ENCODE data around the gene ADCY5. TPM values are rescaled to one million over a fixed set of nuclear protein-coding genes. Genes with fewer than 3 reads are reported as not detected.
A peak's percentile ranks its signal among the peaks of the same experiment; 100 is the strongest.

ADCY5 gene
- polyA plus RNA-seq, 6 donors from 2014 or later, result 0.04 to 0.09 TPM; not detected in 4

- Mint-ChIP-seq H3K27ac (no peak overlapping the region), H3K4me1 (peaks cover 0 to 8% (median 2%) of the 10 kb centered on the region in 3 donors), H3K36me3 (no peaks in the 10 kb centered on the region), H3K4me3 (no peak overlapping the region), H3K9me3 (no peaks in the 10 kb centered on the region), H3K27me3 (peaks cover 8 to 51% (median 49%) of the 10 kb centered on the region in 3 donors)
- no peak for DNase-seq
- ATAC-seq (ENCODE audit: low read depth in 2 of 2), result no peak
Observed at GRCh38 chr3:123390865-123391600, 57.9 kb downstream of the ADCY5 start.

DNA sequence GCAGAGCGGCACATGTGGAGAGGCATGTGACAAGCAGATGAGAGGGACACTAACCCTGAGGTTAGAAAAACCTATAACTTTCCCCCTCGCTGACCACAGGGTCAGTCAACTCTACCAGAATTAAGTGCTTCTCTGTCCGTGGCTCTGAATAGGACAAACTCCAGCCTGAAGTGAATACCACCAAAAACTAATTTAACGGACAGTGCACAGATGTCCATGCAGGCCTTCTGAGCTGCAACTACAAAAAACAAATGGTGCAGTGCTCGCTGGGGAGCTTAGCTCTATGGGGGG is 59.3 kb downstream of the ADCY5 start:
- Mint-ChIP-seq H3K4me3 (no peak overlapping the region), H3K36me3 (no peaks in the 10 kb centered on the region), H3K9me3 (no peaks in the 10 kb centered on the region), H3K27me3 (peaks cover 9 to 48% (median 47%) of the 10 kb centered on the region in 3 donors), H3K4me1 (peaks cover 0 to 4% (median 0%) of the 10 kb centered on the region in 3 donors), H3K27ac (no peak overlapping the region)
- DNase-seq (no peak), ATAC-seq (ENCODE audit: low read depth in 2 of 2) (no peak)

DNA sequence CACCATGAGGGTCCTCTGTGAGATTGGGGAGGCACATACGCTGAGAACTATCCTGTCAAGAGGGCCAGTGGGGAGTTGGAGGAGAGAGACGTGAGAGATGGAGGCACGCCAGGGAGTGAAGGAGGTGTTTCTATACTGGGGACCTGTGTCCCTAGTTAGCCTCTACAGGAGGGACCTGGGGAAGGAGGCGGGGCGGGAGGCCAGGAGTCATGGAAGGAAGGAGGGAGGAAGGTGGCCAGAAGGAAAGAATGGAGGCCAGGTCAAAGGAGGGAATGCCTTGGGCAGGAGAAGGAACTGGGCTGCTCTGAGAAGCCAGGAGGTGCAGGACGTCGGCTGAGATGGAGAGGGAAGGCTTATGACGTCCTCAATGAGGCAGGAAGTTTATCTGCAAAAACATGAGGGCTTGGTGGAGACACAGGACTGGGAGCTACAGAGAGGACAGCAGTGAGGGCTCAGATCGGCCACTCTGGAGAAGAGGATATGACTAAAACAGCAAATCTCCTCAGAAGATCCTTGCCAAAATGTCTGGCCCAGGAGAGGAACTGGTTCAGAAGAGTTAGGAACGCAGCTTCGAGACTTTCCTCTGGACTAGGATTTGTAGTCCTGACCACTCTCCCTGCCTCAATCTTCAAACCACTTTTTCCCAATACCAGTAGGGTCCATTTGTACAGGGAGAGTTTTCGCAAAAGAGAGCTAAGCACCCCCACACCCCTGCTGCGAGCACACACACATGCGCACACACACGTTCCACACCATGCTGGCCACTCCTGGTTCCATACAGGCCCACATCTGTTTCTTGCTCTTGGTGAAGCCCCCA is 59.9 kb downstream of the ADCY5 start:
- DNase-seq (no peak), ATAC-seq (ENCODE audit: low read depth in 2 of 2) (no peak)
- Mint-ChIP-seq H3K4me3 (no peak overlapping the region), H3K9me3 (no peaks in the 10 kb centered on the region), H3K36me3 (no peaks in the 10 kb centered on the region), H3K27ac (no peak overlapping the region), H3K27me3 (peaks cover 7 to 45% (median 44%) of the 10 kb centered on the region in 3 donors), H3K4me1 (peaks cover 0 to 4% (median 0%) of the 10 kb centered on the region in 3 donors)

DNA sequence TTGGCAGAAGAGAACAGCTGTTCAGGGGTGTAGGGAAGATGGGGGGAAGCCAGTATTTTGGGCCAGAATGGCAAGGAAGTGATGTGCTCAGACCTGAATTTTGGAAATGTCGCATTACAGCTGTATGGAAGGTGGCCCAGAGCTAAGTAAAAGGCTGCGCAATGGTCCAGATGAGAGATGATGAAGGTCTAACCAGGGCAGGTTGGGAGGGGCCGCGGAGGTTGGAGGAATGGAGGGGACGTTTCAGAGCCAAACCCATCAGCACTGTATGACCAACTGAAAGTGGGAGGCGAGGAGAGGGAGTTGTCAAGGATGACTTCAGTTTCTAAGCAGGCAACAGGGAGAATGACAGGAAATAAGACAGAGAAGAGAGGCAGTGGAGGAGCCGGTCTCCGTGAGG is 60.8 kb downstream of the ADCY5 start:
- Mint-ChIP-seq H3K27ac (no peak overlapping the region), H3K4me1 (peaks cover 0 to 4% (median 0%) of the 10 kb centered on the region in 3 donors), H3K27me3 (peaks cover 6 to 48% (median 44%) of the 10 kb centered on the region in 3 donors), H3K9me3 (peaks cover 0 to 2% (median 0%) of the 10 kb centered on the region in 7 donors), H3K4me3 (no peak overlapping the region), H3K36me3 (no peaks in the 10 kb centered on the region)
- DNase-seq (no peak), ATAC-seq (ENCODE audit: low read depth in 2 of 2) (no peak)

- Mint-ChIP-seq H3K36me3 (no peaks in the 10 kb centered on the region), H3K27me3 (peaks cover 7 to 48% (median 44%) of the 10 kb centered on the region in 3 donors), H3K4me3 (no peak overlapping the region), H3K27ac (no peak overlapping the region), H3K4me1 (peaks cover 0 to 4% (median 0%) of the 10 kb centered on the region in 3 donors), H3K9me3 (peaks cover 0 to 2% (median 0%) of the 10 kb centered on the region in 7 donors)
- ATAC-seq (ENCODE audit: low read depth in 2 of 2) (no peak), DNase-seq (no peak)
Observed at GRCh38 chr3:123387532-123387931, 61.4 kb downstream of the ADCY5 start.

GRCh38 chr3:123386477-123387040 is 62.3 kb downstream of the ADCY5 start:
- Mint-ChIP-seq H3K9me3 (peaks cover 0 to 2% (median 0%) of the 10 kb centered on the region in 7 donors), H3K4me1 (peaks cover 0 to 4% (median 0%) of the 10 kb centered on the region in 3 donors), H3K4me3 (no peak overlapping the region), H3K27me3 (peaks cover 10 to 48% (median 44%) of the 10 kb centered on the region in 3 donors), H3K27ac (peak overlapping the region in 1 of 6 donors; percentile 17), H3K36me3 (no peaks in the 10 kb centered on the region)
- DNase-seq (no peak), ATAC-seq (ENCODE audit: low read depth in 2 of 2) (no peak)

DNA sequence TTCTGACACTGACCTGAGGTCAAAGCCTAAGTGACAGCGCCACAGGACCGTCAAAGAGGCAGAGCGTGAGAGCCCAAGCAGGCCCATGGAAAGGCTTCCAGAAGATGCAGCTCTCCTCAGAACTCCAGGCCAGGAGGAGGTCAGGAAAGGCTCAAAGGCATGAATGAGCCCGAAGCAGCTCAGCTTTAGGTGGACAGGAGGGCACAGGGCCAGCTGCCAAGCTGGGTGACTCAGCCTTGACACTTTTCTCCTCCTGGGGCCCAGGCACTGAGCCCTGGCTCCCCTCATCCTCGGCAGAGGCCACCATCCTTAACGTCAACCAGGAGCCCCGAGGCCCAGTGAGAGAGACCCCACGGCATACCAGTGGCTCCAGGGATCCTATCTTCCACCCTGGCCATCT is 62.9 kb downstream of the ADCY5 start:
- H3K4me1 Mint-ChIP-seq, result peaks cover 0 to 4% (median 0%) of the 10 kb centered on the region in 3 donors
- DNase-seq (no peak), ATAC-seq (ENCODE audit: low read depth in 2 of 2) (no peak)
- H3K9me3 Mint-ChIP-seq, result peaks cover 0 to 2% (median 0%) of the 10 kb centered on the region in 7 donors
- H3K36me3 Mint-ChIP-seq, result no peaks in the 10 kb centered on the region
- H3K27me3 Mint-ChIP-seq, result peaks cover 10 to 48% (median 44%) of the 10 kb centered on the region in 3 donors
- no peak overlapping the region for H3K27ac Mint-ChIP-seq
- no peak overlapping the region for H3K4me3 Mint-ChIP-seq

- DNase-seq (no peak), ATAC-seq (ENCODE audit: low read depth in 2 of 2) (no peak)
- Mint-ChIP-seq H3K4me3 (no peak overlapping the region), H3K27me3 (peaks cover 10 to 48% (median 44%) of the 10 kb centered on the region in 3 donors), H3K9me3 (peaks cover 0 to 2% (median 0%) of the 10 kb centered on the region in 7 donors), H3K36me3 (no peaks in the 10 kb centered on the region), H3K27ac (no peak overlapping the region), H3K4me1 (peaks cover 0 to 4% (median 0%) of the 10 kb centered on the region in 3 donors)
Observed at GRCh38 chr3:123385499-123385898, 63.4 kb downstream of the ADCY5 start.

GRCh38 chr3:123385001-123385401 is 63.9 kb downstream of the ADCY5 start:
- DNase-seq (no peak), ATAC-seq (ENCODE audit: low read depth in 2 of 2) (no peak)
- Mint-ChIP-seq H3K4me1 (peaks cover 0 to 4% (median 0%) of the 10 kb centered on the region in 3 donors), H3K27ac (no peak overlapping the region), H3K27me3 (peaks cover 10 to 48% (median 44%) of the 10 kb centered on the region in 3 donors), H3K9me3 (peaks cover 0 to 2% (median 0%) of the 10 kb centered on the region in 7 donors), H3K4me3 (no peak overlapping the region), H3K36me3 (no peaks in the 10 kb centered on the region)

GRCh38 chr3:123384256-123384655 is 64.6 kb downstream of the ADCY5 start:
- Mint-ChIP-seq H3K27me3 (peaks cover 10 to 48% (median 44%) of the 10 kb centered on the region in 3 donors), H3K4me3 (no peak overlapping the region), H3K9me3 (peaks cover 0 to 2% (median 0%) of the 10 kb centered on the region in 7 donors), H3K27ac (no peak overlapping the region), H3K36me3 (no peaks in the 10 kb centered on the region), H3K4me1 (peaks cover 0 to 4% (median 0%) of the 10 kb centered on the region in 3 donors)
- DNase-seq (no peak), ATAC-seq (ENCODE audit: low read depth in 2 of 2) (no peak)

GRCh38 chr3:123383091-123384053 is 65.5 kb downstream of the ADCY5 start:
- Mint-ChIP-seq H3K4me3 (peak overlapping the region in 1 of 8 donors; percentile 38), H3K27ac (peak overlapping the region in 1 of 6 donors; percentile 18), H3K9me3 (peaks cover 0 to 2% (median 0%) of the 10 kb centered on the region in 7 donors), H3K4me1 (peaks cover 0 to 4% (median 0%) of the 10 kb centered on the region in 3 donors), H3K27me3 (peaks cover 10 to 40% (median 37%) of the 10 kb centered on the region in 3 donors), H3K36me3 (no peaks in the 10 kb centered on the region)
- no peak for DNase-seq
- ATAC-seq (ENCODE audit: low read depth in 2 of 2), result no peak

GRCh38 chr3:123380261-123380660 is 68.6 kb downstream of the ADCY5 start:
- Mint-ChIP-seq H3K4me1 (no peaks in the 10 kb centered on the region), H3K27me3 (peaks cover 10 to 22% (median 19%) of the 10 kb centered on the region in 3 donors), H3K36me3 (no peaks in the 10 kb centered on the region), H3K9me3 (peaks cover 0 to 2% (median 0%) of the 10 kb centered on the region in 7 donors), H3K27ac (no peak overlapping the region), H3K4me3 (no peak overlapping the region)
- no peak for DNase-seq
- no peak for ATAC-seq (ENCODE audit: low read depth in 2 of 2)

Data from naive B cell (primary cell).